HG02763 (cell line): Measurements from ENCODE around the gene GABRB1.

Experiments
- ATAC-seq: cut with Tn5 transposase; IDR thresholded peaks from one replicate; pipeline ENCODE4 v1.9.1; 2021; ENCODE audit warnings: mild to moderate bottlenecking, moderate library complexity; ENCODE audit not compliant: unreplicated experiment

Gene GABRB1

DNA sequence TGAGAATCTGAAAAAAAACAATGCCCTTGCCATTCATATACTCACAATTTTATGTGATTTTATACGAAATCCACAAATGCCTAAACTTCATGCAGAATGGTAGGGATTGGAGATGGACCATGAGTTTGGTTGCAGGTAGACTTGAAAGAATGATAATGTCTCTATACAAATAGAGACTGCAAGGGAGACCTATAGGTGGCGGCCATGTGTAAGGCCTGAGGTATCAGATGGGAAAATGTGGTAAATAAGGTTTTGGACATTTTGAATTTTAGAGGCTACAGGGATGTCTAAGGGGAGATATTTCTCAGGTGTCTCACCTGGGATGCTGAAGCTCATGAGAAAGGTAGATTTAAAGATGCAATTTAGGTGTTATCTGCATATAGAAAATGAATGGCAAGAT, 78.0 kb downstream of the GABRB1 start:
- no peak for ATAC-seq

DNA sequence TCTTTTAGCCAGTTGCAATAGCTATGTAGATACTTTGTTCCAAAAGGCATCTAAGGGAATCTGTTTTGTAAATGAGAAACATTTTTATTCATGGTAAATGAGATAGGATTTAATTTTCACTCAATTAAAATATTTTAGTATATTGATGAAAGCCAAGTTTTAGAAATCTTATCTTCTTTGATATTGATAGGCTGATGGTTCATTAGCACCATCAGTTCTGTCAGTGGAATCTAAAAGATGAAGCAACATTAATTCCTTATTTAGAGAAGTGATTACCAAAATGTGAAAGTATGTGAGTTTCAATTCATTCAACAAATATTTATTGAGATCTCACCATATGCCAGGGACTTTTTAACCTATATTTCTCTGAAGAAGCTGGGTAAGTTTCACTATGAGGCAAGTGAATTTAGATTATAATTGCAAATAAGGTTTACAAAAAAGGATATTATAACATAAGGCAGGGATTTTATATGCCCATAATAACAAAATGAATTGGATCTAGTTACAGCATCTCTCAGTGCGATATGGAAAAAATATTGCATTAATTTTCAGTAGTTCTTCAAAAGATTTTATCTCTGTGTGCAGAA, 79.3 kb downstream of the GABRB1 start:
- ATAC-seq, result no peak

GRCh38 chr4:47118192-47118929, 87.0 kb downstream of the GABRB1 start:
- ATAC-seq, result no peak

DNA sequence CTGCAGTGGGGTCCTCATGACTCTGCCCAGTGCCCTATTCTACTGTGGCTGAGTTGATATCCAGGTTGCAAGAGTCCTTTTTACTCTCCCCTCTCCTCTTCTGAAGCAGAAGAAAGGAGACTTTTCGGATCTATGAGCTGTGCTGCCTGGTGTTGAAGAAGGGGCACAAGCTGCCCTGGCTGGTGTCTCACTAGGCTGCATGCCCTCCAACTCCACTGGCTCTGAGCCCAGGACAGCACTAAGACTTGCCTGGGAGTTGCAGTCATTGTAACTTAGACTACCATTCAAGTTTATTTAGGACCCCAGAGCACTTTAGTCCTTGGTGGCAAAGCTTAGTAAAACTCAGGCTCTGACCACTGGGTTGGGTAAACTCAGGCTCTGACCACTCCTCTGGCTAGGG, 89.4 kb downstream of the GABRB1 start:
- no peak for ATAC-seq

DNA sequence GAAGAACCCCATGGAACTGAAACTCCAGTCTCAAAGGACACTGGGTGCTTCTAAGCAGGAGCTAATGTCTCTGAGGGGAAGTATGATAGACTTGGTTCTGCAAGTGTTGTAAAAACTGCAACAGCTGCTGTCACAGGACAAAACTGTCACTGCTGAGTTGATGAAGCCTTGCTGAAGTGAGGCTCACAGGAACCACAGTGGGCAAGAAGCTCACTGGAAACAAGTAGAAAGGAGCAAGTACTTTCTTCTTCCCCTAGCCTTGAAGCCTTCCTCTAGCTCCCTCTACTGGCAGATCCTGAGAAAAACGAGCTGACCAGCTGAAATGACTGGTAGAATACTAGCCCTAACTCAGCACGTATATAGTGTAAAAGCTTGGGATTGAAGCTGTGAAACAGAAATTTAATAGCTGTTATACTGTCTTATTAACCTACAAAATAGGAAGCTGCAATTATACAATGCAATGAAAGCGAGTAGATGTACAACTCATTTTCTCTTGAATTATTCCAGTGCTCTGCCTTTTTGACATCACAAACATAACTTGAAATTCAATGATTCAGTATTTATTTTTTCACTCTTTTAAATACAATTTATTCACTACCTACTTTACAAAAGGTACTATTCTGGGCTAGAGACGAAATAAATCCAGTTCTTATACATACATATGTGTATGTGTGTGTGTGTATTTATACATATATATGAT, 91.4 kb downstream of the GABRB1 start:
- peak; percentile 94 for ATAC-seq

DNA sequence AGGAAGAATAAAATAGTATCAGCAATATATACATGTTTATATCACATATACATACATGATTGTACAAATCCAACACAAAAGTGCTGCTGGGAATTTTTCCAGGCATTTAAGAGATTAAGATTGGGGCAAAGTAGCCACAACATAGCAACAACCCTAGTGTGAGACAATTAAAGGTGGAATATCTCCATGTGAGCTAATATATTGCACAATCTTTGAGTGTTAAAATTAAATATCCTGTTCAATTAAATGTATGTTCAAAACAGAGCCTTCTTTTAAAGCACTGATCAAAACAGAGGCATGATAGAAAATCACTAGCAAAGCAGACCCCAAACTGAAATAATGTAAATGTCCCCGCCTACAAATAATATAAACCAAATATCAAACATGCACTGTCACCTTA, 97.6 kb downstream of the GABRB1 start:
- no peak for ATAC-seq

- ATAC-seq, result no peak
These were observed 103.8 kb downstream of the GABRB1 start for GRCh38 chr4:47135210-47135609.

DNA sequence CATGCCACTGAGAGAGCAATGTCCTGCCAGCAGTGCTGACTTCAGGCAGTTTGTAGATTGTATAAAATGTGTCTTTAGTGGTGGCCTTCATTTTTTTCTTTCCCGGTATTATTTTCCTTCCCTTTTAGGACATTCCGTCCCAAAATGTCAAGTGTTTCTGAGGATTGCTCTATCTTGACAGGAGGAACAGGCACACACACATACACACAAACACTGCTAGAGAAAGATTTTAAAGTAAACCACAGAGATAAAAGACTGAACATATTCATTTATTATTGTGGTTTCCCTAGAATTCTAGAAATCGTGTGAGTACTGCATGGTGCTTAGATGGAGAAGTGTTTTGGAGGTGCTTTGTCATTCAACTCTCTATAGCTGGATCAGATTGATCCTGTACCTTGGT, 111.9 kb downstream of the GABRB1 start:
- ATAC-seq, result no peak

- ATAC-seq, result peak; percentile 98
These were observed 114.3 kb downstream of the GABRB1 start for GRCh38 chr4:47145630-47146029.

DNA sequence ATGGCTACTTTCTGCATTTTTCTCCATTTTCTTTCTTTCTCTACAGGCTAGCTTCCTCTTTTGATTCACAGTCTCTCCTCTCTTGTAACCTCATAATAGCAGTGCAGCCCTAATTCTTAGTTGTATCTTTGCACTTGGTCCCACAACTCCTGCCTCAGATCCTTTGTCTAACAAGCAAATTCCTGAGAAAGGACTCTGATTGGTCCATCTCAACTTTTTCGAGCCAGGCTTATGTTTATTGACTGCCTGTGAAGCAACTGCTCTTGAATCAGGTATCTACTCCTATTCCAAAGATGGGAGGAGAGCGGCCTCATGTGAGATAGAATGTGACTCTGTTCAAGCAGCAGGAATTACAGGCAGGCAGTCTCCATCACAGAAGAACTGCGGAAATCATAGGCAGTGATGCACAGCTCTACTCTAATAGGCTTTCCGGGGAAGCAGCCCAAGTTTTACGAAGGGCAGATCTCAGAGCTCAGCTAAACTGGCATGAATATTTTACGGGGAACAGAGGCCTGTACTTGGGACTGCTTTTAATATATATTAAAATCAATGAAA, 123.5 kb downstream of the GABRB1 start:
- no peak for ATAC-seq

DNA sequence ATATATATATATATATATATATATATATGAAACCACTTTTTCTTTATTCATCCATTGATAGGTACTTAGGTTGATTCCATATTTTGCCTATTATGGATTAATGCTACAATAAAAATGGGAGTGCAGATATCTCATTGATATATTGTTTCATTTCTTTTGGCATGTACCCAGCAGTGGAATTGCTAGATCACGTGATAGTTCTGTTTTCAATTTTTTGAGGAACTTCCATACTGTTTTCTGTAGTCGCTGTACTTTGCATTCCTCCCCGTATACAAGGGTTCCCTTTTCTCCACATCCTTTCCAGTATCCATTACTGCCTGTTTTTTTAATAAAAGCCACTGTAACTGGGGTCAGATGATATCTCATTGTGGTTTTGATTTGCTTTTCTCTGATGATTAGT, 124.6 kb downstream of the GABRB1 start:
- ATAC-seq, result no peak

GRCh38 chr4:47160095-47160494, 128.7 kb downstream of the GABRB1 start:
- no peak for ATAC-seq

- no peak for ATAC-seq
These were observed 136.0 kb downstream of the GABRB1 start for GRCh38 chr4:47167081-47168035.

DNA sequence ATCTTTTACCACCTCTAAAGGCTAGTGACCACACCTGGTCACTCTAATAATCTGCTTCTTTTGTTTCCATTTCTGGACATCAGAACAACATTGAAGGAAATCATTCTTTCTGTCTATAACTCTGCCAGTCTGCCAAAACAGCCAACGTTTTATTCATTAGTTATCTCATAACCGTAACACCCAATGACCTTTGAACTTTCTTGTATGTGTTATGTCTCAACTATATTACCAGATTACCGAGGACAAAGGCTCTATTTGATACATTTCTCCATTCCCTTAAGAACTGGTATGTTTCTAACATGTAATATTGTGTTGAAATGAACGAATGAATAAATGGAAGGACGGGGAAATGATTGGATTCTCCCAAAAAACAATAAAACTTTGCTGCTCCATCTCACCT, 152.7 kb downstream of the GABRB1 start:
- ATAC-seq, result no peak

GRCh38 chr4:47185761-47186160, 154.4 kb downstream of the GABRB1 start:
- ATAC-seq, result no peak

DNA sequence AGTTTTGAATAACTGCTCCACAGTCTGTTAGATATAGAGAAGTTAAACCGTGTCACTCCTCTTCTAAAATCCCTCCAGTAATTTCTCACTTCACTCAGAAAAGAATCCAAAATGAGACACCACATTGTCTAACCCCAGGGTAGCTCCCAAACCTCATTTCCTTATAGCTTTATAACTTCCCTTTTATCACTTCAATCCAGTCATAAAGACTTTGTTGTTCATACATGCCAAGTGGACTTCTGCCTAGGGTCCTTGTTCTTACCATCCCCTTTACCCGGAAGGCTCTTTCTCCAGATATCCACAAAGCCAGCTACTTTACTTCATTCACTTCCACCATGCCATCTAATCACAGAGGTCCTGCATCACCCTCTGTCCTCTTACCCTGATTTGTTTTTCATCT, 156.2 kb downstream of the GABRB1 start:
- ATAC-seq, result no peak

GRCh38 chr4:47193179-47193578, 161.8 kb downstream of the GABRB1 start:
- ATAC-seq, result no peak

DNA sequence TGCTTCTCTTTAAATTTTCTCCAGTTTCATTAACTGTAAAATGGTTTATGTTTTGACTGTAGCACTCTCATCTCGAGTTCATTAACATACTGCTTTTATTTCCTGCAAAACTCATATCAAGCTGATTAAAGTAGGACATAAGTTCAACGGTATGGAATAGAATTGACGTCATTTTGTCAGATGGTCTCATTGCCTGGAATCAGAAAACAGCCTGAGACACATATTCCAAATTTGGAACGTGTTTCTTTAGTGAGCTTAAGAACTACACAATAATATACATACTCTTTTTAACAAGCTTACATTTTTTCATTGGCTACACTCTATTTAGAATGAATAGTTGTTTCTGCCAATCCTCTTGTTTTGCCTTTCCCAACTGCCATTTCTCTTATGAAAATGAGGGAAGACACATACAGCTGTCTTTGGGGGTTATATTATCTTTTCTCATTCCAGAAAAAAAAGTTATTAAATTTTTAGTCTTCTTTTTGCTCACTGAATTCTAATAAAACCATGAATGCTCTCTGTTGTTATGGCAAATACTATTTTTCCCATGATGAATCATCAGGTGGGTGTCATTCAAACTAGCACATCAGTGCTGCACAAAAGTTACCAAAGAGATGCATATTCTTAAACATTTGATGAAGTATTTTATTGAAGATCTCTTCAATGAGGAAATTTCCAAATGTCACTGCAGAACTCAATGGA, 162.8 kb downstream of the GABRB1 start:
- ATAC-seq, result no peak

DNA sequence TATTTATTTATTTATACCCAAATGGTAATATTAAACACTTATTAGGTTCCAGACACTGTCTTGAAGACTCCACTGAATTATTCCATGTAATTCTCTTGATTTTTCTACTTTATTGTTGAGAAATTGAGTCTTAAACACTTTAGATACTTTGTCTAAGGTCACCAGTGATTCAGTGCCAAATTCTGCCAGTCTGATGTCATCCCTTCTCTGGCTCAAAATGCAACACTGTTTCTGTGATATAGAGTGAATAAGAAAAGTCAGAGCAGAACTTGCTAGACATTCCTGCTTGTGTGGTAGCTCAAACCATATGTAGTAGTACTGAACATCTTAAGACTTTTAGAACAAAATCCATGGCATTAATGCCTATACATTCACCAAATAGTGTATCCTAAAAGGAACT, 164.3 kb downstream of the GABRB1 start:
- no peak for ATAC-seq

DNA sequence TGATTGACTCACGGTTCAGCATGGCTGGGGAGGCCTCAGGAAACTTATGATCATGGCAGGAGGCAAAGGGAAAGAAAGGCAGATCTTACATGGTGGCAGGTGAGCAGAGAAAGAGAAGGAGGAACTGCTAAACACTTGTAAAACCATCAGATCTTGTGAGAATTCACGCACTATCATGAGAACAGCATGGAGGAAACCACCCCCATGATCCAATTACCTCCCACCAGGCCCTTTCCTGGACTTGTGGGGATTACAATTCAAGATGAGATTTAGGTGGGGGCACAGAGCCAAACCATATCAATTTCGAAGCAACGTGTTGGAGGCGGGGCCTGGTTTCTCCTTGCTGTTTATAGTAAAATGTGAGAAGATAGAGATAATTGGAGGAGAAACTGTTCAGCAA, 167.4 kb downstream of the GABRB1 start:
- no peak for ATAC-seq
